Measurements from ENCODE around the gene TLL2.

The TLL2 gene

DNA sequence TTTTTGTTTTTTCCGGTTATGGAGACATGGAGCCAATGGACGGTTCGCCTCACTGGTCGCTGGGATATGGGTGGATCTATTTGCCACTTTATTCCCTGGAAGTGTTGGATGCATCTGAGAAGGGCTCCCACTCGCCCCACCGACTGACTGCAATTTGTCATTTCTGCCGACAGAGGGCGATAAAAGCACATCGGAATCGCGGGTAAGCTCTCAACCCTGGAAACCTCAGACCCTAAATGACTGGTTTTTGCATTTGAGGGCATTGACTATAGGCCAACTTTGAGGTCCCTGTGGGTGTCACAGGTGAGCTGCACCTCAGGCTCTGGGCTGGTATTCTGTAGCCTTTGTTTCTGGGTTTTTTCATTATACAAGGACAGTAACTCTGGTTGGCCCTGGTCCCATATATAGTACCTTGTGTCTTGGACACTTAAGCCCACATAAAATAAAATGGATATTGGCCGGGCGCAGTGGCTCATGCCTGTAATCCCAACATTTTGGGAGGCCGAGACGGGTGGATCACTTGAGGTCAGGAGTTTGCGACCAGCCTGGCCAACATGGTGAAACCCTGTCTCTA is 143.1 kb downstream of the TLL2 start:
- DNase-seq (ENCODE audit: low spot score in 2 of 2) (peak; percentile 52 to 59), ATAC-seq (ENCODE audit: low read depth) (peak; percentile 37)
- Mint-ChIP-seq H3K9me3 (no peaks in the 10 kb centered on the region), H3K27ac (no peak overlapping the region), H3K36me3 (no peaks in the 10 kb centered on the region), H3K4me1 (peaks cover 10% of the 10 kb centered on the region), H3K27me3 (peaks cover 4% of the 10 kb centered on the region), H3K4me3 (no peak overlapping the region)

GRCh38 chr10:96369890-96370583 is 143.7 kb downstream of the TLL2 start:
- peaks cover 7% of the 10 kb centered on the region for H3K4me1 Mint-ChIP-seq
- no peaks in the 10 kb centered on the region for H3K36me3 Mint-ChIP-seq
- peaks cover 4% of the 10 kb centered on the region for H3K27me3 Mint-ChIP-seq
- DNase-seq (ENCODE audit: low spot score in 2 of 2) (no peak), ATAC-seq (ENCODE audit: low read depth) (no peak)
- no peak overlapping the region for H3K27ac Mint-ChIP-seq
- no peak overlapping the region for H3K4me3 Mint-ChIP-seq
- H3K9me3 Mint-ChIP-seq, result no peaks in the 10 kb centered on the region

DNA sequence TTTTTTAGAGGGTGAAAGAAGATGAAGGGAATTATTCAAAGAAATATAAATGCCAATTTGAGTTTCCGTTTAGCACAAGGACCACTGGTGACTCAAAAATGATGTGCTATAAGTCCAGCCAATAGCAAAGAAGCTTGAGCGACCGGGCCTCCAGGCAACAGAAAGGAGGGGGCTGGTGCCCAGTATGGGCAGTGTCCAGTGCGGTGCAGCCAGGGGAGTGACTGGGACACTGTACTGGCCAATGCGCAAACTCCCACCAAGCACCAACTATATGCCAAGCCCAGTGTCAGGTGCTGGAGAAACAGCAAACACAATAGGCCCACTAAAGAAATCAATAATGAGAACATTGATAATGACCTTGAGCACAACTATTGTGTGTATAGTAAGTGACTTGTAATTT is 144.8 kb downstream of the TLL2 start:
- no peak for ATAC-seq (ENCODE audit: low read depth)
- no peaks in the 10 kb centered on the region for H3K27me3 Mint-ChIP-seq
- H3K36me3 Mint-ChIP-seq, result no peaks in the 10 kb centered on the region
- H3K4me1 Mint-ChIP-seq, result no peaks in the 10 kb centered on the region
- H3K4me3 Mint-ChIP-seq, result no peak overlapping the region
- no peak for DNase-seq (ENCODE audit: low spot score in 2 of 2)
- no peaks in the 10 kb centered on the region for H3K9me3 Mint-ChIP-seq
- no peak overlapping the region for H3K27ac Mint-ChIP-seq

GRCh38 chr10:96367470-96367869 is 146.3 kb downstream of the TLL2 start:
- no peaks in the 10 kb centered on the region for H3K9me3 Mint-ChIP-seq
- ATAC-seq (ENCODE audit: low read depth) (no peak), DNase-seq (ENCODE audit: low spot score in 2 of 2) (no peak)
- H3K36me3 Mint-ChIP-seq, result no peaks in the 10 kb centered on the region
- H3K4me3 Mint-ChIP-seq, result no peak overlapping the region
- no peaks in the 10 kb centered on the region for H3K27me3 Mint-ChIP-seq
- no peak overlapping the region for H3K27ac Mint-ChIP-seq
- no peaks in the 10 kb centered on the region for H3K4me1 Mint-ChIP-seq

DNA sequence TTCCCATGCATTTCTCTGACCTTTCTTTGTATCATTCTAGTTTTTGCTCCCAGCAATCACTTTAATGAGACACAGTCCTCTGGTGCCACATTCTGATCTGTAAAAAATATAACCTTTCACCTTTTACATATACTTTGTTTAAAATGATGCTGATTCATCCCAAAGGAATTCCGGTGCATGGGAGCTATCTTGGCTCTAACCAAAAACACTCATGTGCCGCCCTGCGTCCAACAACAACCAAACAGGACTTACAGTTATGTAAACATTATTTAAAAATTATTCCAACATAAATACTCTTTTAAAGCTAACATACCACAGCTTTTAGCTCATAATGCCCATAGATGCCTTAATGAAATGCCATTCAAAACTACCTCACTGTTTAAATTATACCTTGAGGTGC is 147.2 kb downstream of the TLL2 start:
- ATAC-seq (ENCODE audit: low read depth), result no peak
- Mint-ChIP-seq H3K27ac (no peak overlapping the region), H3K27me3 (no peaks in the 10 kb centered on the region), H3K4me3 (no peak overlapping the region), H3K4me1 (no peaks in the 10 kb centered on the region), H3K36me3 (no peaks in the 10 kb centered on the region), H3K9me3 (no peaks in the 10 kb centered on the region)
- no peak for DNase-seq (ENCODE audit: low spot score in 2 of 2)

- no peak overlapping the region for H3K4me3 Mint-ChIP-seq
- ATAC-seq (ENCODE audit: low read depth) (no peak), DNase-seq (ENCODE audit: low spot score in 2 of 2) (no peak)
- H3K36me3 Mint-ChIP-seq, result no peaks in the 10 kb centered on the region
- H3K27ac Mint-ChIP-seq, result no peak overlapping the region
- no peaks in the 10 kb centered on the region for H3K27me3 Mint-ChIP-seq
- no peaks in the 10 kb centered on the region for H3K4me1 Mint-ChIP-seq
- no peaks in the 10 kb centered on the region for H3K9me3 Mint-ChIP-seq
These were observed 148.2 kb downstream of the TLL2 start for GRCh38 chr10:96365571-96365970.

DNA sequence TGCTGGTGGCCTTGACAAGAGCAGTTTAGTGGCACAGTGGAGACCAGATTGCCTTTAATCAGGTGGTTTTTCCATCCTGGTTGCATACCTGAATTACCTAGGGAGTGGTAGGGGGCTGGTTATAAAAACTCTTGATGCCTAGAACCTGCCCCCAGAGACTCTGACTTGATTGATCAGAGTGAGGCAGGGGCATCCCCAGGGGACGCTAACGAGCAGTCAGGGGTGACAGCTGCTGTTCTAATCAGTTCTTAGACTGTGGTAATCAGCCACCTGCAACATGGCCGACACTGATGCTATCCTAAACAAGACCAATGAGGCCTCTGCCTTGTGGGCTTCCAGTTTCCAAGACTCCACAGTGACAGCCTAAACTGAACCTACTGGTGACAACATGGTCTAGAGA is 153.0 kb downstream of the TLL2 start:
- H3K27ac Mint-ChIP-seq, result no peak overlapping the region
- H3K9me3 Mint-ChIP-seq, result no peaks in the 10 kb centered on the region
- no peak for ATAC-seq (ENCODE audit: low read depth)
- no peaks in the 10 kb centered on the region for H3K4me1 Mint-ChIP-seq
- H3K27me3 Mint-ChIP-seq, result peaks cover 13% of the 10 kb centered on the region
- H3K36me3 Mint-ChIP-seq, result no peaks in the 10 kb centered on the region
- DNase-seq (ENCODE audit: low spot score in 2 of 2), result no peak
- no peak overlapping the region for H3K4me3 Mint-ChIP-seq

- ATAC-seq (ENCODE audit: low read depth) (no peak), DNase-seq (ENCODE audit: low spot score in 2 of 2) (no peak)
These were observed 153.4 kb downstream of the TLL2 start for GRCh38 chr10:96360331-96360730.

DNA sequence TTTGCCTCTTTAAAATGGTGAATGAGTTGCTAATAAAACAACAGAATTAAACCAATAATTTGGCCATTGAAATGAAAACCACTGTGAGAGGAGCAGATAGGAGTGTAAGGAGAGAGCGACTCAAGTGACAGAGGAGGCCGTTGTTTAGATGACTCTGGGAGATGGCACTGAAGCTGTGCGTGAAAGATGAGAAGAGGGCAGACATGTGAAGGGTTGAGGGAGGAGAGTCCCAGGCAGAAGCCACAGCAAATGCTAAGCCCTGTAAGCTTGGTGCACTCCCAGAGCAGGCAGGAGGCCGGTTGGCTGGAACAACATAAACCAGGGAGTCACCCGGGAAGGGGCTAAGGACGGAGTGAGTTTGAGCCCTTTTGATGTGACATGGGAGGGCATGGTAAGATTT is 154.1 kb downstream of the TLL2 start:
- no peak overlapping the region for H3K27ac Mint-ChIP-seq
- peaks cover 16% of the 10 kb centered on the region for H3K27me3 Mint-ChIP-seq
- no peaks in the 10 kb centered on the region for H3K9me3 Mint-ChIP-seq
- no peaks in the 10 kb centered on the region for H3K4me1 Mint-ChIP-seq
- ATAC-seq (ENCODE audit: low read depth), result no peak
- no peak for DNase-seq (ENCODE audit: low spot score in 2 of 2)
- no peaks in the 10 kb centered on the region for H3K36me3 Mint-ChIP-seq
- H3K4me3 Mint-ChIP-seq, result no peak overlapping the region

More at GRCh38 chr10:96360331-96360730, 153.4 kb downstream of the TLL2 start:
- no peak overlapping the region for H3K4me3 Mint-ChIP-seq
- H3K27ac Mint-ChIP-seq, result no peak overlapping the region
- H3K9me3 Mint-ChIP-seq, result no peaks in the 10 kb centered on the region
- peaks cover 13% of the 10 kb centered on the region for H3K27me3 Mint-ChIP-seq
- no peaks in the 10 kb centered on the region for H3K36me3 Mint-ChIP-seq
- no peaks in the 10 kb centered on the region for H3K4me1 Mint-ChIP-seq

DNA sequence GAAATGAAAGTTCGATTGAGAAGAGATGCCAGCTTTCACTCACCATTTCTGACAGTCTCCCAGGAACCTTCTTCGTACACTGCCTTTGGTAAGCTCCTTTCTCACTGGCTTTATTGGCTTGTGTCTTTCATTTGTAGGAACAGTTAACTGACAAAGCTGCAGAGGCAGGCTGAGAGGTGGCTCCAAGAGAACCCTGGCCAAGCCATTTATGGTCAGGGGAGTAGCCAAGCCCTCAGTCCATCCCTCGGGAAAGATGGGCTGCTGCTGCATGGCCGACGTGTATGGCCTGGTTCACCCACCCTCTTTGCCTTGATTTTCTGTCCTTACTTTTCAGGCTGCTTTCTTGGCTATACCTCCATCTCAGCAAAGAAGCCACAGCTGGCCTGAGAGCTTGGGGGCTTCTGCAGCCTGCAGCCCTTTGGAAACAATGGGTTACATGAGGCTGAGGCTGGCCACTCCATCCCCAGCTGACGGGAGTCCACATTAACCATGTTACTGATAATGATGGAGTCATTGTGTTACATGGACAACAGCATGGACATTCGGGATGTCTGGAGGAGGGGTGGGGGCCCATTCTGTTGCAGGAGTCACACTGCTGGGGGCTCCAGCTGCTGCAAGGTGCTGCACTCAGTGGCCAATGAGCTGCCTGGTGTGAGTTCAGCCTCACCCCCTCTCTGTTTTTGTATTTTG is 154.7 kb downstream of the TLL2 start, which contains the start of gene OPALIN:
OPALIN (minus strand) TSS at position 152 of the 690 bp plus-strand sequence; CDS start at position 46, 106 bp downstream.
- DNase-seq (ENCODE audit: low spot score in 2 of 2), result no peak
- no peak within 1 kb of the TSS for H3K4me3 Mint-ChIP-seq
- H3K9me3 Mint-ChIP-seq, result no peaks in the 10 kb centered on the region
- no peaks in the 10 kb centered on the region for H3K4me1 Mint-ChIP-seq
- no peak for ATAC-seq (ENCODE audit: low read depth)
- peaks cover 16% of the 10 kb centered on the region for H3K27me3 Mint-ChIP-seq
- no peak within 1 kb of the TSS for H3K27ac Mint-ChIP-seq
- H3K36me3 Mint-ChIP-seq, result no peaks in the 10 kb centered on the region

DNA sequence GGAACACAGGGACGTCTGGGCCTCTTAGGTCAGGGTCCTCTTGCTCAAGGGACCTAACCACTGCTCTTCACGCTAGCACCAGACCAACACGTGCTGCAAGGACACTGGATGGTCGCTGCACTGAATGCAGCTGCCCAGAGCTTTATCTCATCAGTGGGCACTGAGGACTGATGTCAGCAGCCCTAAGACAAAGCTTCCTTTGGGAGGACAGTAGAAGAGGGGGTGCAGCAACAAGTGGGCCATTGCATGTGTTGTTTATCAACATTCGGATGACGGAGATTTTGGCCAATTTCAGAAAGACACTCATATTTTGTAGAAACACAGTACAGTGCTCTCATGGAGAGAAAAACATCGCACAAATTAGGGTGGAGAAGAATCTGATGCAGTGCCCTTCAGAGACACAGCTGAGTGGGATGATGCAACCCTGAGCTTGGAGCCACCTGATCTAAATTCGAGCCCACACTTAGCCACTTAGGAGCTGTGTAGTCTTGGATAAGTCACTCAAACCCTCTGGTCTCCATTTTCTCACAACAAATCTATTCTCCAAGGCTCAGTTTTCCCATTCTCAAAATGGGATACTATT is 156.6 kb downstream of the TLL2 start:
- Mint-ChIP-seq H3K4me1 (no peaks in the 10 kb centered on the region), H3K27ac (no peak overlapping the region), H3K4me3 (no peak overlapping the region), H3K27me3 (peaks cover 18% of the 10 kb centered on the region), H3K9me3 (no peaks in the 10 kb centered on the region), H3K36me3 (no peaks in the 10 kb centered on the region)
- DNase-seq (ENCODE audit: low spot score in 2 of 2) (no peak), ATAC-seq (ENCODE audit: low read depth) (no peak)

GRCh38 chr10:96352582-96352981 is 161.1 kb downstream of the TLL2 start:
- H3K27me3 Mint-ChIP-seq, result peaks cover 13% of the 10 kb centered on the region
- DNase-seq (ENCODE audit: low spot score in 2 of 2), result no peak
- no peaks in the 10 kb centered on the region for H3K4me1 Mint-ChIP-seq
- no peak overlapping the region for H3K27ac Mint-ChIP-seq
- H3K4me3 Mint-ChIP-seq, result no peak overlapping the region
- H3K9me3 Mint-ChIP-seq, result no peaks in the 10 kb centered on the region
- no peak for ATAC-seq (ENCODE audit: low read depth)
- no peaks in the 10 kb centered on the region for H3K36me3 Mint-ChIP-seq

DNA sequence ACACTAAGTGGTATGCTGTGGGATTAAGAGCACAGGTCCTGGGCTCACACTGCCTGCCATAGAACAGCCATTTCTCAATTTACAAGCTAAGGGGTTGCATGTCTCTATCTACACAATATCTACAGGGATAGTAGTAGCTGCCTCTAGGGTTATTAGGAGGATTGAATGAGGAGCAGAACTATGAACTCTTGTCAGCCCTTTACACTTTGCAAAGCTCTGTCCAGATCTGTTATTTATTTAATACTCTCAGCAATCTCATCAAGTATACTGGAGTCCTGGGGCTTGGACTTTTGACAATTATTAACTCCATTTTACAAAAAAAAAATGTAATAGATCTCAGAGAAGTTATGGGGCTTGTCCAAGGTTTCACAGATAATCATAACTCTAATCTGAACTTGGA is 161.7 kb downstream of the TLL2 start:
- no peak overlapping the region for H3K27ac Mint-ChIP-seq
- ATAC-seq (ENCODE audit: low read depth) (no peak), DNase-seq (ENCODE audit: low spot score in 2 of 2) (no peak)
- no peaks in the 10 kb centered on the region for H3K4me1 Mint-ChIP-seq
- H3K4me3 Mint-ChIP-seq, result no peak overlapping the region
- H3K9me3 Mint-ChIP-seq, result peaks cover under 1% of the 10 kb centered on the region
- H3K27me3 Mint-ChIP-seq, result peaks cover 11% of the 10 kb centered on the region
- H3K36me3 Mint-ChIP-seq, result no peaks in the 10 kb centered on the region

GRCh38 chr10:96346295-96346694 is 167.4 kb downstream of the TLL2 start:
- DNase-seq (ENCODE audit: low spot score in 2 of 2), result no peak
- peaks cover 9% of the 10 kb centered on the region for H3K27me3 Mint-ChIP-seq
- H3K9me3 Mint-ChIP-seq, result peaks cover 6% of the 10 kb centered on the region
- H3K4me1 Mint-ChIP-seq, result peaks cover 11% of the 10 kb centered on the region
- H3K4me3 Mint-ChIP-seq, result no peak overlapping the region
- no peak for ATAC-seq (ENCODE audit: low read depth)
- H3K27ac Mint-ChIP-seq, result no peak overlapping the region
- H3K36me3 Mint-ChIP-seq, result no peaks in the 10 kb centered on the region

Data from memory B cell (primary cell).